NCI-H2196 (cell line): ENCODE data around the gene CCNJ.

Experiments
- DNase-seq: peaks from one replicate; lab custom pipeline; 2025; ENCODE audit not compliant: unreplicated experiment; lab: John Stamatoyannopoulos, UW

The CCNJ gene

GRCh38 chr10:96053985-96054384 is 10.6 kb downstream of the CCNJ start:
- DNase-seq = no peak

GRCh38 chr10:96056787-96057186 is 13.4 kb downstream of the CCNJ start:
- no peak for DNase-seq

- DNase-seq = no peak
Measured at GRCh38 chr10:96061232-96061631, 17.8 kb downstream of the CCNJ start.

- no peak for DNase-seq
Measured at GRCh38 chr10:96072674-96073073, 29.3 kb downstream of the CCNJ start.

GRCh38 chr10:96073722-96074121 is 30.3 kb downstream of the CCNJ start:
- no peak for DNase-seq

- DNase-seq = no peak
Measured at GRCh38 chr10:96074776-96075175, 31.4 kb downstream of the CCNJ start.

- no peak for DNase-seq
Measured at GRCh38 chr10:96075977-96076376, 32.6 kb downstream of the CCNJ start.

- DNase-seq = no peak
Measured at GRCh38 chr10:96077156-96077555, 33.8 kb downstream of the CCNJ start.

GRCh38 chr10:96082153-96082552 is 38.8 kb downstream of the CCNJ start:
- DNase-seq = no peak

GRCh38 chr10:96082748-96083147 is 39.4 kb downstream of the CCNJ start:
- peak; percentile 5 for DNase-seq

- no peak for DNase-seq
Measured at GRCh38 chr10:96089116-96089515, 45.7 kb downstream of the CCNJ start.

GRCh38 chr10:96089670-96090462 is 46.5 kb downstream of the CCNJ start:
- DNase-seq = peak; percentile 81

GRCh38 chr10:96090463-96090800 is 47.0 kb downstream of the CCNJ start:
- no peak for DNase-seq

GRCh38 chr10:96092999-96093767 is 49.8 kb downstream of the CCNJ start:
- no peak for DNase-seq

- no peak for DNase-seq
Measured at GRCh38 chr10:96093948-96094347, 50.6 kb downstream of the CCNJ start.

- DNase-seq = no peak
Measured at GRCh38 chr10:96096958-96097357, 53.6 kb downstream of the CCNJ start.

GRCh38 chr10:96097865-96098264 is 54.5 kb downstream of the CCNJ start:
- no peak for DNase-seq

GRCh38 chr10:96107623-96108038 is 64.2 kb downstream of the CCNJ start:
- no peak for DNase-seq
